Retina (tissue), 1 donor: ENCODE results near the gene PCBP1.
A peak's percentile ranks its signal among the peaks of the same experiment; 100 is the strongest.
"Not testable (repeated sequence)": the region's sequence is repeated elsewhere in the genome, so short reads cannot be mapped to it uniquely, and the experiment has no call there.

Experiments used
- DNase-seq: peaks from one replicate; pipeline ENCODE4 v3.0.0-alpha.2; 2016

The PCBP1 gene

GRCh38 chr2:70101174-70101573 is 13.9 kb downstream of the PCBP1 start:
- no peak for DNase-seq

GRCh38 chr2:70101686-70102085 is 14.4 kb downstream of the PCBP1 start:
- DNase-seq: not testable (repeated sequence)

GRCh38 chr2:70102323-70102905 is 15.1 kb downstream of the PCBP1 start:
- DNase-seq: not testable (repeated sequence)

GRCh38 chr2:70103531-70104061 is 16.3 kb downstream of the PCBP1 start:
- DNase-seq: no peak

GRCh38 chr2:70104231-70105111 is 17.2 kb downstream of the PCBP1 start:
- DNase-seq: peak; percentile 67

- not testable (repeated sequence) for DNase-seq
These were observed 18.9 kb downstream of the PCBP1 start for GRCh38 chr2:70106138-70106537.

GRCh38 chr2:70110397-70110796 is 23.1 kb downstream of the PCBP1 start:
- DNase-seq: not testable (repeated sequence)

GRCh38 chr2:70111752-70112591 is 24.7 kb downstream of the PCBP1 start:
- DNase-seq: no peak

GRCh38 chr2:70113359-70114070 is 26.2 kb downstream of the PCBP1 start:
- no peak for DNase-seq

- DNase-seq: no peak
These were observed 28.6 kb downstream of the PCBP1 start for GRCh38 chr2:70115646-70116442.

- DNase-seq: peak; percentile 72
These were observed 29.8 kb downstream of the PCBP1 start for GRCh38 chr2:70116936-70117552.

GRCh38 chr2:70118798-70119454 is 31.6 kb downstream of the PCBP1 start:
- DNase-seq: peak; percentile 75

GRCh38 chr2:70121627-70122372 is 34.5 kb downstream of the PCBP1 start:
- DNase-seq: no peak

- no peak for DNase-seq
These were observed 35.2 kb downstream of the PCBP1 start for GRCh38 chr2:70122470-70122869.

GRCh38 chr2:70123051-70123828 is 36.0 kb downstream of the PCBP1 start:
- peak; percentile 67 for DNase-seq

GRCh38 chr2:70123829-70124116 is 36.5 kb downstream of the PCBP1 start:
- DNase-seq: no peak

GRCh38 chr2:70124983-70125480 is 37.8 kb downstream of the PCBP1 start:
- peak; percentile 94 for DNase-seq

- no peak for DNase-seq
These were observed 38.2 kb downstream of the PCBP1 start for GRCh38 chr2:70125498-70125898.

GRCh38 chr2:70126413-70126812 is 39.1 kb downstream of the PCBP1 start:
- DNase-seq: no peak
